HepG2 (cell line): ENCODE results near the gene GRIK2.

Source experiments
- HIVEP1 ChIP-seq: sonication (generic); formaldehyde crosslinking; IDR thresholded peaks from 2 replicates; pipeline ENCODE4 v1.4.0; 2020; ENCODE audit warnings: mild to moderate bottlenecking, missing genetic modification reagents
- PAX8 ChIP-seq: sonication (generic); formaldehyde crosslinking; IDR thresholded peaks from 2 replicates; pipeline ENCODE4 v1.8.0; 2022; ENCODE audit warnings: mild to moderate bottlenecking, missing genetic modification reagents, borderline replicate concordance
- POLR2A ChIP-seq, 2 experiments: IDR thresholded peaks; 2 replicates each; pipeline ENCODE4 v1.6.1; 2011; ENCODE audit warnings: low read depth in 2 of 2, low read length in 2 of 2, mild to moderate bottlenecking in 1 of 2, moderate library complexity in 1 of 2; ENCODE audit not compliant: insufficient read depth in 1 of 2
- SAP130 ChIP-seq: IDR thresholded peaks from 2 replicates; pipeline ENCODE4 v1.6.1; 2016; ENCODE audit warnings: low read depth
- ZNF737 ChIP-seq: sonication (generic); formaldehyde crosslinking; IDR thresholded peaks from 2 replicates; pipeline ENCODE4 v1.5.0; 2020; ENCODE audit warnings: missing genetic modification reagents, mild to moderate bottlenecking, borderline replicate concordance
- TF ChIP-seq, protein P1 (sequence below): sonication (generic); formaldehyde crosslinking; IDR thresholded peaks from 2 replicates; pipeline ENCODE4 v1.5.0; 2020; ENCODE audit warnings: mild to moderate bottlenecking, missing genetic modification reagents, borderline replicate concordance
- TF ChIP-seq, protein P2 (sequence below): sonication (generic); formaldehyde crosslinking; IDR thresholded peaks from 2 replicates; pipeline ENCODE4 v1.4.0; 2020; ENCODE audit warnings: missing genetic modification reagents, borderline replicate concordance

DNA sequence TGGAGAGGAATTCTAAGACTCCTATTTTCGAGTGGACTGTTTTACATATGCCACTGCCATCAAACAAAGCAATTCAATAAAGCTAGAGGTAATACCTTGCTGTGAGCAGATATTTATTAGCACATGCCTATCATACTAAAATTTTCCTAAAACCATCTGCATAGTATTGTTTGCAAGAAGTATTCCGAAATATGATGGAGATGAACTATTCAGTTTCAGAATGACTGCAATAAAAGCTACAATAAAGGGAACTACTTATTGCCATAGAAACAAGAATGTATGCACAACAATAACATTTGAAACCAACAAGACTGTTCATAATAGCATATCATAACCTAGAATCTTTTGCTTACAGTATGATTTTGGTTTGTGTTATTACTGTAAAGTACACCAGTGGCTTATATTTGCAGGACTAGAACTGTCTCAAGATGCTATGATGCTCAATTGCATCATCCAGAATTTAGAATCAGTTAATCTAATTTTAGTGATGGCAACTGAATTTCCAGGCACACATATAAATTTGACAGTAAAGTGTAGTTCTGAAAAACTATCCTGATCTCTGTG, 144.3 kb downstream of the GRIK2 start:
- TF ChIP-seq, protein P1, sequence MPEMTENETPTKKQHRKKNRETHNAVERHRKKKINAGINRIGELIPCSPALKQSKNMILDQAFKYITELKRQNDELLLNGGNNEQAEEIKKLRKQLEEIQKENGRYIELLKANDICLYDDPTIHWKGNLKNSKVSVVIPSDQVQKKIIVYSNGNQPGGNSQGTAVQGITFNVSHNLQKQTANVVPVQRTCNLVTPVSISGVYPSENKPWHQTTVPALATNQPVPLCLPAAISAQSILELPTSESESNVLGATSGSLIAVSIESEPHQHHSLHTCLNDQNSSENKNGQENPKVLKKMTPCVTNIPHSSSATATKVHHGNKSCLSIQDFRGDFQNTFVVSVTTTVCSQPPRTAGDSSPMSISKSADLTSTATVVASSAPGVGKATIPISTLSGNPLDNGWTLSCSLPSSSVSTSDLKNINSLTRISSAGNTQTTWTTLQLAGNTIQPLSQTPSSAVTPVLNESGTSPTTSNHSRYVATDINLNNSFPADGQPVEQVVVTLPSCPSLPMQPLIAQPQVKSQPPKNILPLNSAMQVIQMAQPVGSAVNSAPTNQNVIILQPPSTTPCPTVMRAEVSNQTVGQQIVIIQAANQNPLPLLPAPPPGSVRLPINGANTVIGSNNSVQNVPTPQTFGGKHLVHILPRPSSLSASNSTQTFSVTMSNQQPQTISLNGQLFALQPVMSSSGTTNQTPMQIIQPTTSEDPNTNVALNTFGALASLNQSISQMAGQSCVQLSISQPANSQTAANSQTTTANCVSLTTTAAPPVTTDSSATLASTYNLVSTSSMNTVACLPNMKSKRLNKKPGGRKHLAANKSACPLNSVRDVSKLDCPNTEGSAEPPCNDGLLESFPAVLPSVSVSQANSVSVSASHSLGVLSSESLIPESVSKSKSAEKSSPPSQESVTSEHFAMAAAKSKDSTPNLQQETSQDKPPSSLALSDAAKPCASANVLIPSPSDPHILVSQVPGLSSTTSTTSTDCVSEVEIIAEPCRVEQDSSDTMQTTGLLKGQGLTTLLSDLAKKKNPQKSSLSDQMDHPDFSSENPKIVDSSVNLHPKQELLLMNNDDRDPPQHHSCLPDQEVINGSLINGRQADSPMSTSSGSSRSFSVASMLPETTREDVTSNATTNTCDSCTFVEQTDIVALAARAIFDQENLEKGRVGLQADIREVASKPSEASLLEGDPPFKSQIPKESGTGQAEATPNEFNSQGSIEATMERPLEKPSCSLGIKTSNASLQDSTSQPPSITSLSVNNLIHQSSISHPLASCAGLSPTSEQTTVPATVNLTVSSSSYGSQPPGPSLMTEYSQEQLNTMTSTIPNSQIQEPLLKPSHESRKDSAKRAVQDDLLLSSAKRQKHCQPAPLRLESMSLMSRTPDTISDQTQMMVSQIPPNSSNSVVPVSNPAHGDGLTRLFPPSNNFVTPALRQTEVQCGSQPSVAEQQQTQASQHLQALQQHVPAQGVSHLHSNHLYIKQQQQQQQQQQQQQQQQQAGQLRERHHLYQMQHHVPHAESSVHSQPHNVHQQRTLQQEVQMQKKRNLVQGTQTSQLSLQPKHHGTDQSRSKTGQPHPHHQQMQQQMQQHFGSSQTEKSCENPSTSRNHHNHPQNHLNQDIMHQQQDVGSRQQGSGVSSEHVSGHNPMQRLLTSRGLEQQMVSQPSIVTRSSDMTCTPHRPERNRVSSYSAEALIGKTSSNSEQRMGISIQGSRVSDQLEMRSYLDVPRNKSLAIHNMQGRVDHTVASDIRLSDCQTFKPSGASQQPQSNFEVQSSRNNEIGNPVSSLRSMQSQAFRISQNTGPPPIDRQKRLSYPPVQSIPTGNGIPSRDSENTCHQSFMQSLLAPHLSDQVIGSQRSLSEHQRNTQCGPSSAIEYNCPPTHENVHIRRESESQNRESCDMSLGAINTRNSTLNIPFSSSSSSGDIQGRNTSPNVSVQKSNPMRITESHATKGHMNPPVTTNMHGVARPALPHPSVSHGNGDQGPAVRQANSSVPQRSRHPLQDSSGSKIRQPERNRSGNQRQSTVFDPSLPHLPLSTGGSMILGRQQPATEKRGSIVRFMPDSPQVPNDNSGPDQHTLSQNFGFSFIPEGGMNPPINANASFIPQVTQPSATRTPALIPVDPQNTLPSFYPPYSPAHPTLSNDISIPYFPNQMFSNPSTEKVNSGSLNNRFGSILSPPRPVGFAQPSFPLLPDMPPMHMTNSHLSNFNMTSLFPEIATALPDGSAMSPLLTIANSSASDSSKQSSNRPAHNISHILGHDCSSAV (CRISPR knock-in tag), result no peak
- TF ChIP-seq, protein P2, sequence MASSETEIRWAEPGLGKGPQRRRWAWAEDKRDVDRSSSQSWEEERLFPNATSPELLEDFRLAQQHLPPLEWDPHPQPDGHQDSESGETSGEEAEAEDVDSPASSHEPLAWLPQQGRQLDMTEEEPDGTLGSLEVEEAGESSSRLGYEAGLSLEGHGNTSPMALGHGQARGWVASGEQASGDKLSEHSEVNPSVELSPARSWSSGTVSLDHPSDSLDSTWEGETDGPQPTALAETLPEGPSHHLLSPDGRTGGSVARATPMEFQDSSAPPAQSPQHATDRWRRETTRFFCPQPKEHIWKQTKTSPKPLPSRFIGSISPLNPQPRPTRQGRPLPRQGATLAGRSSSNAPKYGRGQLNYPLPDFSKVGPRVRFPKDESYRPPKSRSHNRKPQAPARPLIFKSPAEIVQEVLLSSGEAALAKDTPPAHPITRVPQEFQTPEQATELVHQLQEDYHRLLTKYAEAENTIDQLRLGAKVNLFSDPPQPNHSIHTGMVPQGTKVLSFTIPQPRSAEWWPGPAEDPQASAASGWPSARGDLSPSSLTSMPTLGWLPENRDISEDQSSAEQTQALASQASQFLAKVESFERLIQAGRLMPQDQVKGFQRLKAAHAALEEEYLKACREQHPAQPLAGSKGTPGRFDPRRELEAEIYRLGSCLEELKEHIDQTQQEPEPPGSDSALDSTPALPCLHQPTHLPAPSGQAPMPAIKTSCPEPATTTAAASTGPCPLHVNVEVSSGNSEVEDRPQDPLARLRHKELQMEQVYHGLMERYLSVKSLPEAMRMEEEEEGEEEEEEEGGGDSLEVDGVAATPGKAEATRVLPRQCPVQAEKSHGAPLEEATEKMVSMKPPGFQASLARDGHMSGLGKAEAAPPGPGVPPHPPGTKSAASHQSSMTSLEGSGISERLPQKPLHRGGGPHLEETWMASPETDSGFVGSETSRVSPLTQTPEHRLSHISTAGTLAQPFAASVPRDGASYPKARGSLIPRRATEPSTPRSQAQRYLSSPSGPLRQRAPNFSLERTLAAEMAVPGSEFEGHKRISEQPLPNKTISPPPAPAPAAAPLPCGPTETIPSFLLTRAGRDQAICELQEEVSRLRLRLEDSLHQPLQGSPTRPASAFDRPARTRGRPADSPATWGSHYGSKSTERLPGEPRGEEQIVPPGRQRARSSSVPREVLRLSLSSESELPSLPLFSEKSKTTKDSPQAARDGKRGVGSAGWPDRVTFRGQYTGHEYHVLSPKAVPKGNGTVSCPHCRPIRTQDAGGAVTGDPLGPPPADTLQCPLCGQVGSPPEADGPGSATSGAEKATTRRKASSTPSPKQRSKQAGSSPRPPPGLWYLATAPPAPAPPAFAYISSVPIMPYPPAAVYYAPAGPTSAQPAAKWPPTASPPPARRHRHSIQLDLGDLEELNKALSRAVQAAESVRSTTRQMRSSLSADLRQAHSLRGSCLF, result no peak
- TF ChIP-seq PAX8 (CRISPR knock-in tag) (no peak), POLR2A (IDR thresholded peaks at IDR 0.05; ENCODE audit: insufficient read depth in 1 of 2, low read depth in 2 of 2, low read length in 2 of 2) (no peak), SAP130 (CRISPR knock-in tag) (no peak), HIVEP1 (no peak), ZNF737 (CRISPR knock-in tag) (no peak)
